K562 (cell line): ENCODE data around the gene OPA3. TPM values are rescaled to one million over a fixed set of nuclear protein-coding genes. Genes with fewer than 3 reads are reported as not detected.

Source experiments
- ATAC-seq: fragments of 200-7000 bp; cut with Tn5 transposase; 3 replicates; pipeline ENCODE4 v1.9.1; 2020; ENCODE audit warnings: moderate library complexity
- BruUV-seq: library from RNA; stranded (reverse); fragments of 400-500 nt; replicated peaks from 2 replicates; lab custom pipeline; 2021; lab: Mats Ljungman, UMichigan
- CTCF ChIA-PET: fragments of 300-600 bp; formaldehyde crosslinking; extraction: SDS; loops from one replicate; lab custom pipeline; 2021; ENCODE audit warnings: low intra/inter-chr PET ratio; lab: Yijun Ruan, JAX
- POLR2A ChIA-PET: fragments of 300-600, 350-650 bp; sonication (Branson Sonifier 250); formaldehyde crosslinking; extraction: SDS; loops from one replicate; lab custom pipeline; 2021; ENCODE audit warnings: antibody characterized with exemption, inconsistent platforms; lab: Yijun Ruan, JAX
- DNase-seq, 4 experiments: peaks; one replicate each; pipeline versions ENCODE4 v3.0.0 to v3.0.0-alpha.2; 2011 to 2018; ENCODE audit warnings: low spot score in 3 of 4, mixed read lengths in 3 of 4; ENCODE audit errors: extremely low read depth in 1 of 4
- FAIRE-seq: peaks from 2 replicates; lab custom pipeline; 2011; peaks lifted over from hg19 to GRCh38; lab: Jason Lieb, UNC
- H2AFZ ChIP-seq: 2 replicates; pipeline ENCODE4 v1.6.0; 2011; ENCODE audit warnings: low read depth, low read length, control low read depth, inconsistent platforms
- H3K27ac ChIP-seq: fragments of 200-600 bp; 3 replicates; pipeline ENCODE4 v1.8.0; 2011; ENCODE audit warnings: low read depth, mild to moderate bottlenecking, control low read depth, inconsistent platforms, low read length, moderate library complexity, mixed read lengths; ENCODE audit errors: extremely low read depth
- H3K27me3 ChIP-seq, 2 experiments: fragments of 300-600 bp in 1 of 2; 2 replicates in 1 of 2; 3 replicates in 1 of 2; pipeline versions ENCODE4 v1.6.0 to v1.8.0; 2011; ENCODE audit warnings: inconsistent platforms in 2 of 2, low read length in 2 of 2, mild to moderate bottlenecking in 1 of 2, mixed read lengths in 1 of 2, moderate library complexity in 1 of 2; ENCODE audit not compliant: control insufficient read depth in 2 of 2, insufficient read depth in 2 of 2
- H3K36me3 ChIP-seq: fragments of 300-600 bp; 3 replicates; pipeline ENCODE4 v1.8.0; 2011; ENCODE audit warnings: mild to moderate bottlenecking, low read length, inconsistent platforms; ENCODE audit not compliant: control insufficient read depth, insufficient read depth
- H3K4me1 ChIP-seq, 2 experiments: fragments of 200-600 bp in 1 of 2; replicated peaks in 1 of 2; 2 replicates in 1 of 2; 3 replicates in 1 of 2; pipeline versions ENCODE4 v1.5.1 to v1.8.0; 2011; ENCODE audit warnings: inconsistent platforms in 2 of 2, low read length in 2 of 2, mild to moderate bottlenecking in 1 of 2, mixed read lengths in 1 of 2, moderate library complexity in 1 of 2; ENCODE audit not compliant: control insufficient read depth in 2 of 2, insufficient read depth in 2 of 2
- H3K4me2 ChIP-seq: 2 replicates; pipeline ENCODE4 v1.6.1; 2011; ENCODE audit warnings: low read length, control low read depth, inconsistent platforms, mixed read lengths; ENCODE audit not compliant: insufficient read depth
- H3K4me3 ChIP-seq: fragments of 200-600 bp; sonication (generic), shearing (Covaris generic); 2 replicates; pipeline ENCODE4 v1.5.1; 2016; ENCODE audit warnings: control low read depth, inconsistent platforms
- H3K79me2 ChIP-seq: fragments of 200-600 bp; 3 replicates; pipeline ENCODE4 v1.8.0; 2011; ENCODE audit warnings: low read length, inconsistent platforms; ENCODE audit not compliant: control insufficient read depth, insufficient read depth
- H3K9ac ChIP-seq, 2 experiments: 2 replicates each; pipeline versions ENCODE4 v1.6.0 to v1.6.1; 2011; ENCODE audit warnings: low read depth in 2 of 2, low read length in 2 of 2, control low read depth in 1 of 2, inconsistent platforms in 1 of 2, mild to moderate bottlenecking in 1 of 2, mixed read lengths in 1 of 2; ENCODE audit not compliant: insufficient read depth in 1 of 2
- H3K9me1 ChIP-seq: one replicate; pipeline ENCODE4 v1.6.0; 2011; ENCODE audit warnings: inconsistent platforms, mild to moderate bottlenecking, low read length, moderate library complexity; ENCODE audit not compliant: control insufficient read depth, insufficient read depth
- H3K9me3 ChIP-seq: replicated peaks from 2 replicates; pipeline ENCODE4 v1.5.1; 2011; ENCODE audit warnings: low read depth, low read length, inconsistent platforms; ENCODE audit not compliant: control insufficient read depth, insufficient read depth
- H4K20me1 ChIP-seq: replicated peaks from 2 replicates; pipeline ENCODE4 v1.6.1; 2011; ENCODE audit warnings: low read length, inconsistent platforms, mixed read lengths; ENCODE audit not compliant: control insufficient read depth, insufficient read depth
- E2F8 ChIP-seq: fragments of 450-650 bp; IDR thresholded peaks from 2 replicates; pipeline ENCODE4 v1.7.1; 2018; ENCODE audit warnings: mild to moderate bottlenecking, low read depth; ENCODE audit not compliant: partially characterized antibody
- MBD2 ChIP-seq: sonication (generic); IDR thresholded peaks from 2 replicates; pipeline ENCODE4 v1.6.1; 2016; ENCODE audit warnings: low read depth, borderline replicate concordance
- MTA3 ChIP-seq: fragments of 450-650 bp; formaldehyde crosslinking; IDR thresholded peaks from 2 replicates; pipeline ENCODE4 v1.6.1; 2017; ENCODE audit warnings: mild to moderate bottlenecking, borderline replicate concordance
- POLR2A ChIP-seq: fragments of 450-650 bp; conservative IDR thresholded peaks from 2 replicates; pipeline ENCODE4 v1.6.1; 2016
- POLR2AphosphoS2 ChIP-seq: IDR thresholded peaks from 2 replicates; pipeline ENCODE4 v1.6.1; 2012; ENCODE audit warnings: low read length, improper control_type of control experiment
- POLR2B ChIP-seq: fragments of 450-650 bp; IDR thresholded peaks from 2 replicates; pipeline ENCODE4 v1.6.1; 2018; ENCODE audit warnings: low read depth; ENCODE audit not compliant: partially characterized antibody
- POLR2G ChIP-seq: fragments of 200-400 bp; formaldehyde crosslinking; IDR thresholded peaks from 2 replicates; pipeline ENCODE4 v1.6.1; 2017; ENCODE audit warnings: low read depth, mild to moderate bottlenecking, antibody characterized with exemption, low read length, moderate library complexity
- RBFOX2 ChIP-seq: fragments of 200-400 bp; formaldehyde crosslinking; IDR thresholded peaks from 2 replicates; pipeline ENCODE4 v1.6.1; 2017; ENCODE audit warnings: low read depth, mild to moderate bottlenecking, low read length, moderate library complexity
- SUPT5H ChIP-seq: fragments of 450-650 bp; IDR thresholded peaks from 2 replicates; pipeline ENCODE4 v1.6.1; 2016
- TCF15 ChIP-seq: fragments of 250-450 bp; sonication (Bioruptor Pico); IDR thresholded peaks from 2 replicates; pipeline ENCODE4 v1.8.0; 2022; ENCODE audit warnings: moderate library complexity, mild to moderate bottlenecking, inconsistent platforms
- ZNF121 ChIP-seq: sonication (generic); formaldehyde crosslinking; conservative IDR thresholded peaks from 2 replicates; pipeline ENCODE4 v1.8.0; 2022; ENCODE audit warnings: missing genetic modification reagents
- WGBS: fragments of 100-300 bp; shearing (Covaris generic); methylation state at CpG from one replicate; pipeline ENCODE4 v1.1.6; 2016; ENCODE audit warnings: low coverage, mixed read lengths; ENCODE audit not compliant: insufficient coverage; ENCODE audit errors: missing lambda C conversion rate; 5-methylcytosine and 5-hydroxymethylcytosine counted together
- in situ Hi-C: fragments of 300-500 bp; cut with MboI; formaldehyde crosslinking; loops from 4 replicates; pipeline ENCODE4 v1.15.0; 2018; ENCODE audit warnings: inconsistent platforms, mixed read lengths
- intact Hi-C: fragments of 100-400 bp; cut with micrococcal nuclease; formaldehyde crosslinking; loops from 2 replicates; pipeline ENCODE4 v1.14.2; 2022
- polyA plus RNA-seq, 8 experiments: library from polyadenylated mRNA; depleted of rRNA in 4 of 8; stranded (reverse) in 5 of 8; unstranded in 3 of 8; fragments of >200 nt; fragmentation: Nextera tagmentation in 2 of 8; fragmentation: Illumina TruSeq in 1 of 8; extraction: Ambion mirVana in 2 of 8; extraction: Trizol in 1 of 8; gene quantifications; 2 replicates each; pipeline versions ENCODE4 v1.2.1 to v1.2.3, GENCODE V29; 2011 to 2014; ENCODE audit warnings: inconsistent platforms in 1 of 8, missing spikeins in 1 of 8
- total RNA-seq, 7 experiments: library from RNA; depleted of rRNA in 6 of 7; stranded (reverse); fragments of >200 nt in 6 of 7; fragmentation: Illumina TruSeq in 2 of 7; extraction: Trizol in 2 of 7; gene quantifications; 2 replicates each; pipeline versions ENCODE4 v1.2.1 to v1.2.3, GENCODE V29; 2011 to 2021; ENCODE audit warnings: low replicate concordance in 1 of 7

Gene OPA3
- total and polyA plus RNA-seq, 9 of the 15 experiments (the other 6 are each of a cell fraction or from before 2014, with no cell fraction given): 1.4 to 18.8 (median 9.0) TPM

GRCh38 chr19:45517641-45518468 lies 66.7 kb downstream of the OPA3 start:
- H3K79me2 ChIP-seq: peaks cover 46% of the 10 kb centered on the region
- no peak overlapping the region for H3K4me2 ChIP-seq
- BruUV-seq: no TSS peak
- no peaks in the 10 kb centered on the region for H3K9me1 ChIP-seq
- intact Hi-C loops (no loop called here), in situ Hi-C loops (no loop called here)
- ATAC-seq: no peak
- H3K36me3 ChIP-seq: peaks cover 95% of the 10 kb centered on the region
- no peak overlapping the region for H3K9ac ChIP-seq
- WGBS: 93% methylated on average over 22 of the region's 50 CpGs
- peak; percentile 60; the same call in 1 of the 2 replicates for TF ChIP-seq POLR2G
- no peak for TF ChIP-seq MTA3
- TF ChIP-seq POLR2AphosphoS2: peak; percentile 30; the same call in 1 of the 2 replicates
- peak; percentile 40; the same call in 1 of the 2 replicates for TF ChIP-seq RBFOX2
- DNase-seq: peak in 1 of 4 experiments; percentile 19
- H4K20me1 ChIP-seq: peaks cover 5% of the 10 kb centered on the region
- FAIRE-seq: no peak
- H3K4me1 ChIP-seq: peaks cover 31 to 54% of the 10 kb centered on the region in 2 experiments
- POLR2A ChIA-PET: interaction anchor here (0.6 kb wide), 1 partner anchor 1931 kb away, joined by 4 read pairs; no protein-coding TSS in a partner anchor
- CTCF ChIA-PET: no interaction called here
- H3K27ac ChIP-seq: no peak overlapping the region; the same call in 2 of the 3 replicates
- H3K4me3 ChIP-seq: no peak overlapping the region
- no peaks in the 10 kb centered on the region for H3K9me3 ChIP-seq
- H2AFZ ChIP-seq: no peak overlapping the region
- no peaks in the 10 kb centered on the region for H3K27me3 ChIP-seq

- intact Hi-C loops: no loop called here
- no peak overlapping the region for H2AFZ ChIP-seq
- peaks cover 51% of the 10 kb centered on the region for H3K79me2 ChIP-seq
- ATAC-seq (no peak), FAIRE-seq (no peak), DNase-seq (peak in 2 of 4 experiments; percentile 19 to 33)
- no peaks in the 10 kb centered on the region for H3K9me3 ChIP-seq
- no peak overlapping the region for H3K9ac ChIP-seq
- H4K20me1 ChIP-seq: peaks cover 5% of the 10 kb centered on the region
- in situ Hi-C loops: no loop called here
- ChIA-PET POLR2A (no interaction called here), CTCF (no interaction called here)
- no peaks in the 10 kb centered on the region for H3K9me1 ChIP-seq
- WGBS: 53% methylated on average over 5 of the region's 7 CpGs
- H3K27ac ChIP-seq: no peak overlapping the region; the same call in 2 of the 3 replicates
- H3K4me3 ChIP-seq: no peak overlapping the region
- no TSS peak for BruUV-seq
- H3K4me1 ChIP-seq: peaks cover 31 to 49% of the 10 kb centered on the region in 2 experiments
- H3K4me2 ChIP-seq: no peak overlapping the region
- no peaks in the 10 kb centered on the region for H3K27me3 ChIP-seq
- H3K36me3 ChIP-seq: peaks cover 91% of the 10 kb centered on the region
- peak; percentile 50 for TF ChIP-seq POLR2B
- no peak for TF ChIP-seq TCF15 (CRISPR knock-in tag)
- TF ChIP-seq POLR2A: peak; percentile 36
- TF ChIP-seq ZNF121 (CRISPR knock-in tag): peak; percentile 73
- TF ChIP-seq E2F8: no peak
- peak; percentile 54 for TF ChIP-seq SUPT5H
- TF ChIP-seq MBD2: no peak
These were observed 67.4 kb downstream of the OPA3 start for GRCh38 chr19:45517238-45517637.
